ENCODE measurements around the gene VGLL2.

DNA sequence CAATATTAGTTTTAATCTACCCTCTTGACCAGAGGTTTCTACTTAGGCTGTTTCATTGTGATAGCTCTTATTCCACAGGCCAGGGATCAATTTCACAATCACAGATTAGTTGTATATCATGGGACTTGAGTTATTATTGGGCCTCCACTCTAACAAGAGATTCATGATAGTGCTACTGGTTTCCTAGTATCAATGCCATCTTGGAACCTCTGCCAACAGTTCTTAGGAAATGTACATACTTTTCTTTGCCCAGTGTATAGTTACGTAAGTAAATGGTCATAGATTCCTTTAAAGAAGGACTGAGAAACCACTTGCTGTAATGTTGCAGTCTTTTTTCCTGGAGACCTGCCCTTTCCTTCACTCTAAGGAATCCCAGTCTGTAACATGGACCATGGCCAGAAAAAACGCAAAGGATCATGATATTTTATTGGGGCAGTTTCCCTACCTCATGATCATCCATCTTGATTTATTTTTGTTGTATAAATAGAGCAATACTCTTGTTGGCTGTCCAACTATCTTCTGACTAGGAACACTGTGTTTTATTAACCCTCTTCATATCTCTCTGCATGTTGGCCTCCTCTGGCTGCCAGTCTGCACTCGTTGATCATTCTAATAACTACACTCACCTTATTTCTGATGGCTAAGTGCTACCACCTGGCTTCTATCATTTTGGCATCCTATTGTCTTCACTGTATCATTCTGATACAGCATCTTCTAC, 38.0 kb upstream of the VGLL2 start:
- no peak for TF ChIP-seq PHF8 (CRISPR knock-in tag; IDR thresholded peaks at IDR 0.05)
- TF ChIP-seq NBN (conservative IDR thresholded peaks at IDR 0.05) = no peak
